ENCODE measurements around the gene CDCA4. TPM values are rescaled to one million over a fixed set of nuclear protein-coding genes. Genes with fewer than 3 reads are reported as not detected.

Gene CDCA4
- total and polyA plus RNA-seq, 10 of the 15 experiments (the other 5 are each of a cell fraction or from before 2014, with no cell fraction given) = 10.4 to 64.0 (median 52.1) TPM

DNA sequence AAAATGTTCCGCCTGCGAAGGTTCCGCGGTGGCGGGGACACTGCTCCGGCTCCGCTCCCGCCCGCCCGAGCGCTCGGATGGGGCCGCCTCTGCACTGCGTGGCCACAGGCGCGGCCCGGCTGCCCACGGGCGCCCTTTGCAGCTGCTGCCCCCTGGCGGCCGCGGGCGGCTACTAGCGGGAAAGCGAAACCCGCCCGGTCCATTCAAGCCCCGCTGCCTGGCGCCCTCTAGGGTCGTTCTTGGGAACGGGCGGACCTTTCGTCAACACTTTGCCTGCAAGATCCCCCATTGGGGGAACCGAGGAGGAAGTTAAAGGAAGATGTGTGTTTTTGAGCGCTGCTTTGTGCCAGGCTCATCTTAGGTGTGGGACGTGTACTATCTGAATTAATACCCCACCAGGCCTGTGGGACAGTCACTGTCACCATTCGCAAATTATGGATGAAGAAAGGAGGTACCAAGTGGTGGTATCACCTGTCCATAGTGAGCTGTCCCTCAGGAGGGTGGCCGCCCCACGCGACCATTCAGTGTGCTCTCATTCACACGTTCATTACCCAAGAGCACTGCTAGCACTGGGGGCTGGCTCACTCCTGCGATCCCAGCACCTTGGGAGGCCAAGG lies 24.9 kb upstream of the CDCA4 start (continued):
- TF ChIP-seq, protein P1, sequence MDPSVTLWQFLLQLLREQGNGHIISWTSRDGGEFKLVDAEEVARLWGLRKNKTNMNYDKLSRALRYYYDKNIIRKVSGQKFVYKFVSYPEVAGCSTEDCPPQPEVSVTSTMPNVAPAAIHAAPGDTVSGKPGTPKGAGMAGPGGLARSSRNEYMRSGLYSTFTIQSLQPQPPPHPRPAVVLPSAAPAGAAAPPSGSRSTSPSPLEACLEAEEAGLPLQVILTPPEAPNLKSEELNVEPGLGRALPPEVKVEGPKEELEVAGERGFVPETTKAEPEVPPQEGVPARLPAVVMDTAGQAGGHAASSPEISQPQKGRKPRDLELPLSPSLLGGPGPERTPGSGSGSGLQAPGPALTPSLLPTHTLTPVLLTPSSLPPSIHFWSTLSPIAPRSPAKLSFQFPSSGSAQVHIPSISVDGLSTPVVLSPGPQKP (IDR thresholded peaks at IDR 0.05; ENCODE audit: low read depth, low read length) = no peak; the same call in 1 of the 2 replicates
- TF ChIP-seq CBFB (IDR thresholded peaks at IDR 0.05; ENCODE audit: low read depth) (no peak), FOS (IDR thresholded peaks at IDR 0.05; ENCODE audit: borderline replicate concordance, extremely low read depth, insufficient read length) (no peak), NFIC (IDR thresholded peaks at IDR 0.05; ENCODE audit: low read depth, low read length) (no peak), NR2C2 (IDR thresholded peaks at IDR 0.05; ENCODE audit: borderline replicate concordance, control insufficient read depth, insufficient read length, low read depth) (no peak), JUND (IDR thresholded peaks at IDR 0.05; ENCODE audit: low read depth, low read length) (no peak), MXI1 (IDR thresholded peaks at IDR 0.05; ENCODE audit: low read depth, low read length) (no peak), FOXM1 (IDR thresholded peaks at IDR 0.05; ENCODE audit: low read depth, low read length) (peak; percentile 86), ESRRA (IDR thresholded peaks at IDR 0.05; ENCODE audit: low read length) (peak; percentile 74; the same call in 1 of the 2 replicates), MTA2 (IDR thresholded peaks at IDR 0.05; ENCODE audit: low read depth) (no peak), TARDBP (IDR thresholded peaks at IDR 0.05; ENCODE audit: borderline replicate concordance) (peak; percentile 57; the same call in 1 of the 2 replicates), NFYA (IDR thresholded peaks at IDR 0.05; ENCODE audit: borderline replicate concordance, low read depth, low read length) (no peak), ZZZ3 (IDR thresholded peaks at IDR 0.05; ENCODE audit: control insufficient read depth, insufficient read length, low read depth) (no peak), POLR2AphosphoS2 (IDR thresholded peaks at IDR 0.05; ENCODE audit: low read depth, low read length) (peak; percentile 81; the same call in 1 of the 2 replicates), RFX5 (IDR thresholded peaks at IDR 0.05; ENCODE audit: low read depth, low read length) (peak; percentile 38; the same call in 1 of the 2 replicates), ZNF217 (IDR thresholded peaks at IDR 0.05) (peak; percentile 44; the same call in 1 of the 2 replicates), TAF1 (IDR thresholded peaks at IDR 0.05; ENCODE audit: borderline replicate concordance, low read depth, low read length) (no peak), ZSCAN29 (IDR thresholded peaks at IDR 0.05) (peak; percentile 29; the same call in 1 of the 2 replicates), YBX1 (IDR thresholded peaks at IDR 0.05) (no peak), BHLHE40 (IDR thresholded peaks at IDR 0.05; ENCODE audit: borderline replicate concordance in 1 of 2, low read depth in 2 of 2, low read length in 1 of 2) (peak; percentile 61 to 65; a peak in 3 of 4 replicates), CREM (IDR thresholded peaks at IDR 0.05; ENCODE audit: low read depth) (0 out of 2 replicates have a peak, but pooled peaks have one; percentile 13), SP1 (IDR thresholded peaks at IDR 0.05; ENCODE audit: low read depth, low read length) (no peak), SMARCA5 (IDR thresholded peaks at IDR 0.05) (peak; percentile 97), TCF12 (IDR thresholded peaks at IDR 0.05; ENCODE audit: low read depth, low read length) (0 out of 2 replicates have a peak, but pooled peaks have one; percentile 45), SMAD1 (IDR thresholded peaks at IDR 0.05; ENCODE audit: low read depth, partially characterized antibody) (no peak), SMAD5 (IDR thresholded peaks at IDR 0.05; ENCODE audit: low read depth) (no peak)
- TF ChIP-seq, protein P2, sequence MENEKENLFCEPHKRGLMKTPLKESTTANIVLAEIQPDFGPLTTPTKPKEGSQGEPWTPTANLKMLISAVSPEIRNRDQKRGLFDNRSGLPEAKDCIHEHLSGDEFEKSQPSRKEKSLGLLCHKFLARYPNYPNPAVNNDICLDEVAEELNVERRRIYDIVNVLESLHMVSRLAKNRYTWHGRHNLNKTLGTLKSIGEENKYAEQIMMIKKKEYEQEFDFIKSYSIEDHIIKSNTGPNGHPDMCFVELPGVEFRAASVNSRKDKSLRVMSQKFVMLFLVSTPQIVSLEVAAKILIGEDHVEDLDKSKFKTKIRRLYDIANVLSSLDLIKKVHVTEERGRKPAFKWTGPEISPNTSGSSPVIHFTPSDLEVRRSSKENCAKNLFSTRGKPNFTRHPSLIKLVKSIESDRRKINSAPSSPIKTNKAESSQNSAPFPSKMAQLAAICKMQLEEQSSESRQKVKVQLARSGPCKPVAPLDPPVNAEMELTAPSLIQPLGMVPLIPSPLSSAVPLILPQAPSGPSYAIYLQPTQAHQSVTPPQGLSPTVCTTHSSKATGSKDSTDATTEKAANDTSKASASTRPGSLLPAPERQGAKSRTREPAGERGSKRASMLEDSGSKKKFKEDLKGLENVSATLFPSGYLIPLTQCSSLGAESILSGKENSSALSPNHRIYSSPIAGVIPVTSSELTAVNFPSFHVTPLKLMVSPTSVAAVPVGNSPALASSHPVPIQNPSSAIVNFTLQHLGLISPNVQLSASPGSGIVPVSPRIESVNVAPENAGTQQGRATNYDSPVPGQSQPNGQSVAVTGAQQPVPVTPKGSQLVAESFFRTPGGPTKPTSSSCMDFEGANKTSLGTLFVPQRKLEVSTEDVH (IDR thresholded peaks at IDR 0.05; ENCODE audit: low read depth, partially characterized antibody) = no peak
- TF ChIP-seq, protein P3, sequence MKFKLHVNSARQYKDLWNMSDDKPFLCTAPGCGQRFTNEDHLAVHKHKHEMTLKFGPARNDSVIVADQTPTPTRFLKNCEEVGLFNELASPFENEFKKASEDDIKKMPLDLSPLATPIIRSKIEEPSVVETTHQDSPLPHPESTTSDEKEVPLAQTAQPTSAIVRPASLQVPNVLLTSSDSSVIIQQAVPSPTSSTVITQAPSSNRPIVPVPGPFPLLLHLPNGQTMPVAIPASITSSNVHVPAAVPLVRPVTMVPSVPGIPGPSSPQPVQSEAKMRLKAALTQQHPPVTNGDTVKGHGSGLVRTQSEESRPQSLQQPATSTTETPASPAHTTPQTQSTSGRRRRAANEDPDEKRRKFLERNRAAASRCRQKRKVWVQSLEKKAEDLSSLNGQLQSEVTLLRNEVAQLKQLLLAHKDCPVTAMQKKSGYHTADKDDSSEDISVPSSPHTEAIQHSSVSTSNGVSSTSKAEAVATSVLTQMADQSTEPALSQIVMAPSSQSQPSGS (IDR thresholded peaks at IDR 0.05; ENCODE audit: low read length) = no peak

All from GM12878 (cell line).